Neural cell (in vitro differentiated cells): ENCODE results near the gene IPO13.

Source experiments
- CTCF ChIP-seq: fragments of 450-650 bp; IDR thresholded peaks from 2 replicates; pipeline ENCODE4 v1.5.1; 2014; ENCODE audit warnings: antibody characterized with exemption, mild to moderate bottlenecking, moderate library complexity; ENCODE audit not compliant: poor library complexity, severe bottlenecking
- EZH2 ChIP-seq: fragments of 200-600, 300-800 bp; shearing (Covaris generic), sonication (generic); IDR thresholded peaks from 2 replicates; pipeline ENCODE4 v1.6.1; 2014; ENCODE audit warnings: antibody characterized with exemption, low read length, borderline replicate concordance, mild to moderate bottlenecking; ENCODE audit not compliant: insufficient read depth, poor library complexity, severe bottlenecking
- MXI1 ChIP-seq: fragments of 450-650 bp; conservative IDR thresholded peaks from 2 replicates; pipeline ENCODE4 v1.6.1; 2014; ENCODE audit warnings: antibody characterized with exemption, mild to moderate bottlenecking; ENCODE audit not compliant: poor library complexity, severe bottlenecking
- REST ChIP-seq: IDR thresholded peaks from 2 replicates; pipeline ENCODE4 v1.6.1; 2012; ENCODE audit warnings: borderline replicate concordance

GRCh38 chr1:43960798-43961197 is 14.0 kb downstream of the IPO13 start:
- TF ChIP-seq EZH2 (no peak), CTCF (no peak), REST (no peak), MXI1 (no peak)
